Endothelial cell of umbilical vein (primary cell): ENCODE measurements around the gene METTL5. TPM values are rescaled to one million over a fixed set of nuclear protein-coding genes. Genes with fewer than 3 reads are reported as not detected.

Experiments used
- BruUV-seq: library from RNA; stranded (reverse); fragments of 400-500 nt; replicated peaks from 2 replicates; lab custom pipeline; 2021; lab: Mats Ljungman, UMichigan
- CTCF ChIA-PET: fragments of 300-600, 350-600 bp; sonication (Branson Sonifier 250); formaldehyde crosslinking; loops from one replicate; lab custom pipeline; 2021; ENCODE audit warnings: antibody characterized with exemption, inconsistent platforms; lab: Charles Lee
- POLR2A ChIA-PET: fragments of 300-600, 350-600 bp; sonication (Branson Sonifier 250); formaldehyde crosslinking; loops from one replicate; lab custom pipeline; 2021; ENCODE audit warnings: antibody characterized with exemption, inconsistent platforms; lab: Charles Lee
- DNase-seq: peaks from one replicate; pipeline ENCODE4 v3.0.0-alpha.2; 2011; ENCODE audit warnings: low read depth, low spot score
- FAIRE-seq: peaks from 2 replicates; lab custom pipeline; 2011; peaks lifted over from hg19 to GRCh38; lab: Jason Lieb, UNC
- H2AFZ ChIP-seq: 2 replicates; pipeline ENCODE4 v1.6.0; 2012; ENCODE audit warnings: low read depth, low read length, control low read depth, inconsistent platforms
- H3K27ac ChIP-seq: 2 replicates; pipeline ENCODE4 v1.5.1; 2011; ENCODE audit warnings: low read depth, mild to moderate bottlenecking, control low read depth, low read length, moderate library complexity; ENCODE audit not compliant: insufficient read depth
- H3K27me3 ChIP-seq, 2 experiments: 2 replicates each; pipeline versions ENCODE4 v1.6.0 to v1.6.1; 2011; ENCODE audit warnings: low read length in 2 of 2, mixed read lengths in 1 of 2; ENCODE audit not compliant: control insufficient read depth in 2 of 2, insufficient read depth in 2 of 2
- H3K36me3 ChIP-seq, 2 experiments: 2 replicates in 1 of 2; 3 replicates in 1 of 2; pipeline ENCODE4 v1.5.1; 2011; ENCODE audit warnings: low read length in 2 of 2, mild to moderate bottlenecking in 1 of 2, moderate library complexity in 1 of 2; ENCODE audit not compliant: control insufficient read depth in 2 of 2, insufficient read depth in 2 of 2; ENCODE audit errors: extremely low read depth in 1 of 2
- H3K4me1 ChIP-seq: 3 replicates; pipeline ENCODE4 v1.5.1; 2011; ENCODE audit warnings: mild to moderate bottlenecking, low read length; ENCODE audit not compliant: control insufficient read depth, insufficient read depth; ENCODE audit errors: extremely low read depth
- H3K4me2 ChIP-seq: 2 replicates; pipeline ENCODE4 v1.6.1; 2011; ENCODE audit warnings: low read length, control low read depth, mixed read lengths; ENCODE audit not compliant: insufficient read depth
- H3K4me3 ChIP-seq, 3 experiments: fragments of 200-600 bp in 1 of 3; sonication (generic), shearing (Covaris generic) in 1 of 3; replicated peaks in 1 of 3; 2 replicates each; pipeline ENCODE4 v1.5.1; 2011 to 2016; ENCODE audit warnings: control low read depth in 3 of 3, low read length in 3 of 3, mild to moderate bottlenecking in 2 of 3, inconsistent platforms in 1 of 3, low read depth in 1 of 3, moderate library complexity in 1 of 3; ENCODE audit not compliant: insufficient read depth in 1 of 3
- H3K79me2 ChIP-seq: 2 replicates; pipeline ENCODE4 v1.6.0; 2012; ENCODE audit warnings: low read length, inconsistent platforms; ENCODE audit not compliant: control insufficient read depth, insufficient read depth
- H3K9ac ChIP-seq: replicated peaks from 2 replicates; pipeline ENCODE3; 2011; ENCODE audit warnings: low read length, control low read depth; ENCODE audit not compliant: insufficient read depth; ENCODE audit errors: extremely low read depth
- H3K9me1 ChIP-seq: replicated peaks from 3 replicates; pipeline ENCODE4 v1.6.0; 2011; ENCODE audit warnings: mild to moderate bottlenecking, low read length; ENCODE audit not compliant: control insufficient read depth, insufficient read depth; ENCODE audit errors: extremely low read depth
- H3K9me3 ChIP-seq: replicated peaks from 2 replicates; pipeline ENCODE4 v1.5.1; 2012; ENCODE audit warnings: low read length, inconsistent platforms; ENCODE audit not compliant: control insufficient read depth, insufficient read depth
- H4K20me1 ChIP-seq: replicated peaks from 2 replicates; pipeline ENCODE3; 2011; ENCODE audit warnings: mild to moderate bottlenecking, low read length; ENCODE audit not compliant: control insufficient read depth, insufficient read depth; ENCODE audit errors: extremely low read depth
- EZH2 ChIP-seq: IDR thresholded peaks from 2 replicates; pipeline ENCODE4 v1.6.1; 2012; ENCODE audit warnings: borderline replicate concordance, low read depth, mild to moderate bottlenecking, moderate library complexity, low read length, inconsistent platforms; ENCODE audit not compliant: severe bottlenecking
- FOS ChIP-seq: IDR thresholded peaks from 2 replicates; pipeline ENCODE4 v1.6.1; 2011; ENCODE audit warnings: mild to moderate bottlenecking, low read length, moderate library complexity, borderline replicate concordance; ENCODE audit not compliant: insufficient read depth
- GATA2 ChIP-seq: IDR thresholded peaks from 2 replicates; pipeline ENCODE4 v1.7.0; 2011; ENCODE audit warnings: low read depth, mild to moderate bottlenecking, moderate library complexity, mixed read lengths, low read length; ENCODE audit not compliant: insufficient read length, insufficient read depth
- JUN ChIP-seq: IDR thresholded peaks from 2 replicates; pipeline ENCODE4 v1.6.1; 2011; ENCODE audit warnings: borderline replicate concordance, low read depth; ENCODE audit not compliant: insufficient read length, insufficient read depth
- MYC ChIP-seq: IDR thresholded peaks from one replicate; pipeline ENCODE4 v1.6.1; 2011; ENCODE audit warnings: mild to moderate bottlenecking, low read depth, low read length
- POLR2A ChIP-seq: IDR thresholded peaks from 2 replicates; pipeline ENCODE4 v1.6.1; 2012; ENCODE audit warnings: low read depth, mild to moderate bottlenecking, control low read depth, low read length
- POLR2AphosphoS5 ChIP-seq: IDR thresholded peaks from 2 replicates; pipeline ENCODE4 v1.6.1; 2012; ENCODE audit warnings: low read depth, mild to moderate bottlenecking, control low read depth, low read length, moderate library complexity; ENCODE audit not compliant: insufficient read depth
- dilution Hi-C: fragments of 300-500 bp; cut with MboI; formaldehyde crosslinking; loops from one replicate; pipeline ENCODE4 v1.15.0; 2019; ENCODE audit warnings: low sequenced_read_pairs; ENCODE audit not compliant: extremely low pct_ligation_motif_present
- intact Hi-C: fragments of 100-400 bp; cut with micrococcal nuclease; formaldehyde crosslinking; loops from one replicate; pipeline ENCODE4 v1.10.0; 2022
- polyA plus RNA-seq, 4 experiments: library from polyadenylated mRNA; depleted of rRNA in 3 of 4; stranded (reverse) in 3 of 4; unstranded in 1 of 4; fragments of >200 nt; gene quantifications; 2 replicates each; pipeline versions ENCODE4 v1.2.1 to v1.2.3, GENCODE V29; 2011 to 2012; ENCODE audit warnings: missing spikeins in 1 of 4
- total RNA-seq: library from RNA; stranded (reverse); gene quantifications from 2 replicates; pipeline ENCODE4 v1.2.3, GENCODE V29; 2021
- TF ChIP-seq, protein P1 (sequence below): IDR thresholded peaks from 2 replicates; pipeline ENCODE4 v1.6.1; 2011; ENCODE audit not compliant: insufficient read depth, insufficient read length
- TF ChIP-seq, protein P2 (sequence below), 2 donors: IDR thresholded peaks; 1 replicate in 1 of 2; 2 replicates in 1 of 2; pipeline ENCODE4 v1.5.1; 2011; ENCODE audit warnings: low read length in 2 of 2, mild to moderate bottlenecking in 2 of 2, moderate library complexity in 2 of 2, control low read depth in 1 of 2, inconsistent platforms in 1 of 2, low read depth in 1 of 2; ENCODE audit not compliant: insufficient read depth in 1 of 2; ENCODE audit errors: extremely low read depth in 1 of 2

Gene METTL5
- total and polyA plus RNA-seq, 2 donors (not counting 3 experiments of a cell fraction or from before 2014, with no cell fraction given) = 27.0 to 52.0 TPM

DNA sequence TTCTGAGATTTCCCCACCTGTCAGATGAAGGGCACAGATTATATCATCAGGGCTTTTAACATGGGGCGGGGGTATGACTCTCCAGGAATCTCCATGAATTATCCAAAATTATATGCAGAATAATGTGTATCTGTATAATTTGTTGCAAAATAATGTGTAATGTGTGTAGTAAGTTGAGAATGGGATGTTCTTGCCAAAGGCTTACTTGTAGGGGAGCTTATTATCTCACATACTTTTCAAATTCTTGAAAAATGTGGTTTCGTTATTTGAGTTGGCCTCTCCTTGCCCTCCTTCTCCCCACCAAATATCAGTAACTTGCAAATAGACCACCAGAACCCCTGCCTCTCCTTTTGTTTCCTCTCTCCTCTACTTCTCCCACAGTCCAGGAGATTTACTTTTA, 38.1 kb upstream of the METTL5 start:
- BruUV-seq = no TSS peak
- dilution Hi-C loops (no loop called here), intact Hi-C loops (no loop called here)
- Histone ChIP-seq H3K9me3 (no peaks in the 10 kb centered on the region), H3K4me3 (no peak overlapping the region), H4K20me1 (no peaks in the 10 kb centered on the region), H3K36me3 (no peaks in the 10 kb centered on the region), H3K4me2 (no peak overlapping the region), H3K4me1 (no peaks in the 10 kb centered on the region), H3K27me3 (no peaks in the 10 kb centered on the region), H3K27ac (no peak overlapping the region), H3K79me2 (peaks cover 43% of the 10 kb centered on the region), H3K9me1 (no peaks in the 10 kb centered on the region), H2AFZ (no peak overlapping the region), H3K9ac (no peak overlapping the region)
- ChIA-PET POLR2A (no interaction called here), CTCF (interaction anchor here (2.0 kb wide), 1 partner anchor 14 kb away, joined by 6 read pairs; no protein-coding TSS in a partner anchor)
- TF ChIP-seq, protein P1, sequence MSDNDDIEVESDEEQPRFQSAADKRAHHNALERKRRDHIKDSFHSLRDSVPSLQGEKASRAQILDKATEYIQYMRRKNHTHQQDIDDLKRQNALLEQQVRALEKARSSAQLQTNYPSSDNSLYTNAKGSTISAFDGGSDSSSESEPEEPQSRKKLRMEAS = no peak
- TF ChIP-seq JUN = no peak
- TF ChIP-seq GATA2 = no peak
- no peak for TF ChIP-seq FOS
- FAIRE-seq (no peak), DNase-seq (no peak)

DNA sequence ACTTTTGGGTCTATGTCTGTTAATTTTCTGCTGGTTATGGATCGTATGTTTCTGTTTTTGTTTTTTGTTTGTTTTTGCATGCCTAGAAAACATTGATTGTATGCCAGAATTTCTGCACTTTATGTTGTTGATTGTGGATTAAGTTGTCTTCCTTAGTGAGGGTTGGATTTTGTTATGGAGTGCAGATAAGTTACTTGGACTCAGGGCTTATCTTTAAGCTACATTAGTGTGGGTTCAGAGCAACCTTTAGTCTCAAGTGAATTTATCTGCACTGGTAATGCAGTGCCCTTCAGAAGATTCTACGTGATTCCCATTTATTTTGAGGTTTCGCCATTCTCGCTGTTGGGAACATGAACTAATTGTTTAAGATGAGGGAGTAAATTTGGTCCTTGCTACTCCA, 35.4 kb upstream of the METTL5 start:
- Histone ChIP-seq H4K20me1 (no peaks in the 10 kb centered on the region), H3K36me3 (no peaks in the 10 kb centered on the region), H3K4me2 (no peak overlapping the region), H3K79me2 (peaks cover 41% of the 10 kb centered on the region), H3K9me1 (no peaks in the 10 kb centered on the region), H3K4me1 (no peaks in the 10 kb centered on the region), H3K9me3 (no peaks in the 10 kb centered on the region), H3K9ac (no peak overlapping the region), H3K27ac (no peak overlapping the region), H2AFZ (no peak overlapping the region), H3K4me3 (no peak overlapping the region), H3K27me3 (no peaks in the 10 kb centered on the region)
- FAIRE-seq (no peak), DNase-seq (no peak)
- dilution Hi-C loops (no loop called here), intact Hi-C loops (no loop called here)
- no TSS peak for BruUV-seq
- POLR2A ChIA-PET = no interaction called here
- TF ChIP-seq MYC = no peak
- no peak for TF ChIP-seq EZH2
- no peak for TF ChIP-seq JUN
- no peak for TF ChIP-seq POLR2A
- no peak for TF ChIP-seq POLR2AphosphoS5
- TF ChIP-seq, protein P2, sequence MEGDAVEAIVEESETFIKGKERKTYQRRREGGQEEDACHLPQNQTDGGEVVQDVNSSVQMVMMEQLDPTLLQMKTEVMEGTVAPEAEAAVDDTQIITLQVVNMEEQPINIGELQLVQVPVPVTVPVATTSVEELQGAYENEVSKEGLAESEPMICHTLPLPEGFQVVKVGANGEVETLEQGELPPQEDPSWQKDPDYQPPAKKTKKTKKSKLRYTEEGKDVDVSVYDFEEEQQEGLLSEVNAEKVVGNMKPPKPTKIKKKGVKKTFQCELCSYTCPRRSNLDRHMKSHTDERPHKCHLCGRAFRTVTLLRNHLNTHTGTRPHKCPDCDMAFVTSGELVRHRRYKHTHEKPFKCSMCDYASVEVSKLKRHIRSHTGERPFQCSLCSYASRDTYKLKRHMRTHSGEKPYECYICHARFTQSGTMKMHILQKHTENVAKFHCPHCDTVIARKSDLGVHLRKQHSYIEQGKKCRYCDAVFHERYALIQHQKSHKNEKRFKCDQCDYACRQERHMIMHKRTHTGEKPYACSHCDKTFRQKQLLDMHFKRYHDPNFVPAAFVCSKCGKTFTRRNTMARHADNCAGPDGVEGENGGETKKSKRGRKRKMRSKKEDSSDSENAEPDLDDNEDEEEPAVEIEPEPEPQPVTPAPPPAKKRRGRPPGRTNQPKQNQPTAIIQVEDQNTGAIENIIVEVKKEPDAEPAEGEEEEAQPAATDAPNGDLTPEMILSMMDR (IDR thresholded peaks at IDR 0.05; ENCODE audit: extremely low read depth in 1 of 2, insufficient read depth in 1 of 2, low read depth in 1 of 2, low read length in 2 of 2) = no peak
- TF ChIP-seq, protein P1 = no peak
- no peak for TF ChIP-seq FOS
- no peak for TF ChIP-seq GATA2
- CTCF ChIA-PET = no interaction called here
